Neural progenitor cell (in vitro differentiated cells): ENCODE measurements around the gene SLC25A40.

Source experiments
- EZH2 ChIP-seq: fragments of 200-600 bp; sonication (generic); IDR thresholded peaks from 2 replicates; pipeline ENCODE4 v1.6.1; 2017; ENCODE audit warnings: antibody characterized with exemption, mild to moderate bottlenecking, moderate library complexity
- TF ChIP-seq, protein P1 (sequence below): fragments of 200-600 bp; sonication (generic); IDR thresholded peaks from 2 replicates; pipeline ENCODE4 v1.5.1; 2017; ENCODE audit warnings: antibody characterized with exemption, mild to moderate bottlenecking

DNA sequence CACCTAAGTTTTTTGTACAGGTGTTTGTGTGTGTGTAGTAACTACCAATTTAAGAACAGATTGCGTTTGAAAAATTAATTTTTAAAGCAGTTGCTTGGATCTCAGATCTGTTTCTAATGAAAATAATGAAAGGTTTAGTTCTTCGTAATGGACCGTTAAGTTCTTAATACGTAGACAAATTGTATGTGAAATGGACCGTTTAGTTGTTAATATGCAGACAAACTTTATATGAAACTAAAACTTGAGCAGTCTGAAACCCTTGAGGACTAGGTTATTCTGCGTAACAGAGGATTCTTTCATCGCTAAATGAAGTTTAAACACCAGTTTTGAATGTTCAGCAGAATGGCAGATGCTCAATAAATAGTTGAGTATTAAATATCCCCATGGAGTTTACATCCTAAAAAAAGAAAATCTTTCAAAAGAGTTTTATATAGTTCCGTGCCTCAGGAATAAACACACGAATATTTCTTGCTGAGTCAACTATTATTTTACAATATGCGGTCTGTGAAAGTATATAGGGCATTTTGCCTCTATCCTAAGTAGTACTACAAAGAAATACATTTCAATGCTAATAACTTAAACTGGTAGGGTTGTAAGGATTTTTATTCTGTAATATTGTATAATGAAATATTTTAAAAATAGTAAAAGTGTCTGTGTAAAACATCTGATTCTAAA lies 1.3 kb upstream of the SLC25A40 start:
- TF ChIP-seq, protein P1, sequence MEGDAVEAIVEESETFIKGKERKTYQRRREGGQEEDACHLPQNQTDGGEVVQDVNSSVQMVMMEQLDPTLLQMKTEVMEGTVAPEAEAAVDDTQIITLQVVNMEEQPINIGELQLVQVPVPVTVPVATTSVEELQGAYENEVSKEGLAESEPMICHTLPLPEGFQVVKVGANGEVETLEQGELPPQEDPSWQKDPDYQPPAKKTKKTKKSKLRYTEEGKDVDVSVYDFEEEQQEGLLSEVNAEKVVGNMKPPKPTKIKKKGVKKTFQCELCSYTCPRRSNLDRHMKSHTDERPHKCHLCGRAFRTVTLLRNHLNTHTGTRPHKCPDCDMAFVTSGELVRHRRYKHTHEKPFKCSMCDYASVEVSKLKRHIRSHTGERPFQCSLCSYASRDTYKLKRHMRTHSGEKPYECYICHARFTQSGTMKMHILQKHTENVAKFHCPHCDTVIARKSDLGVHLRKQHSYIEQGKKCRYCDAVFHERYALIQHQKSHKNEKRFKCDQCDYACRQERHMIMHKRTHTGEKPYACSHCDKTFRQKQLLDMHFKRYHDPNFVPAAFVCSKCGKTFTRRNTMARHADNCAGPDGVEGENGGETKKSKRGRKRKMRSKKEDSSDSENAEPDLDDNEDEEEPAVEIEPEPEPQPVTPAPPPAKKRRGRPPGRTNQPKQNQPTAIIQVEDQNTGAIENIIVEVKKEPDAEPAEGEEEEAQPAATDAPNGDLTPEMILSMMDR: no peak
- TF ChIP-seq EZH2: no peak
